ENCODE measurements around the gene ADAMTSL1. TPM values are rescaled to one million over a fixed set of nuclear protein-coding genes. Genes with fewer than 3 reads are reported as not detected.

ADAMTSL1 gene
- total RNA-seq, 1 donor, result 0.10 TPM

DNA sequence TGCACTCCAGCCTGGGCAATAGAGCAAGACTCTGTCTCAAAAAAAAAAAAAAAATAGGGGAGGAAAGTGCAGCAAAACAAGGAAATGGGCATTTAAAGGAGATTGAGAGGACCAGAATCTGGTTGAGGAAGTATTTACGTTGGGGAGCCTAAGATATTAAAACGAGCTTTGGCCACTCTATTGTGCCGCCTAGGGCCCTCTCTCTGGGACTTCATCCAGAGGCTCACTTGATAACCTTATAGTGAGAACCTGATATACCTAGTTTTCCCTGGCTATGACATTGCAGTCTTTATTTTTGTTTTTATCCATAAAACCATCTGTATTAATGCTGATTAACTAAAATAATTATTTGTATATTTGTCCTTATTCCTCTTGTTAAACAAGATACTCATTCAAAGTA lies 345.5 kb downstream of the ADAMTSL1 start:
- no peak overlapping the region for H3K4me3 ChIP-seq (ENCODE audit: low read length)
- H3K27me3 ChIP-seq (ENCODE audit: insufficient read depth, low read length), result no peaks in the 10 kb centered on the region
- no peaks in the 10 kb centered on the region for H3K4me1 ChIP-seq (ENCODE audit: insufficient read depth, low read length)
- H3K9me3 ChIP-seq (ENCODE audit: low read depth, low read length), result no peaks in the 10 kb centered on the region

DNA sequence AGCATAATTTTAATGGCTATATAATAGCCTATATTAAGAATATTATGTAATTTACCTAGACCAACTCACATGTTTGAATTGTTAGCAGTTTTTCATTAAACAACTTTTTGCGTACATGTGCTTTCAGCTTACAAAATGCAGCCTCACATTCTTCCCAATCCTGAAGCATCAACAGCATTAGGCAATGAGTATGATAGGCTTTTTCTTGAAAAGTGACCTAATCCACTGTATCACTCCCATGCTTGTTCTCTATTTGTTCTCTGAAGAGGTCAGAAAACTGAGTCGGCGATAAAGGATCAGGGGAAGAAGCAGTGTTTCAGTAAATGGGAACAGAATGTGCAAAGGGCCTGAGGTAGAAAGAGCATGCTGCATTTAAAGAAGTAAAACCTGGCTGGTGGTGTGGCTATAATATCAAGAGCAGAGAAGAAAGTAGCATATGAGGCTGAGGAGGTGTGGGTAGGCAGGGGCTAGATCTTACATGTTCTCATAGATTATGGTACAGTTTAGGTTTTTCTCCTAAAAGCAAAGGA lies 346.7 kb downstream of the ADAMTSL1 start:
- Histone ChIP-seq H3K27me3 (ENCODE audit: insufficient read depth, low read length) (no peaks in the 10 kb centered on the region), H3K4me3 (ENCODE audit: low read length) (no peak overlapping the region), H3K9me3 (ENCODE audit: low read depth, low read length) (no peaks in the 10 kb centered on the region), H3K4me1 (ENCODE audit: insufficient read depth, low read length) (no peaks in the 10 kb centered on the region)

DNA sequence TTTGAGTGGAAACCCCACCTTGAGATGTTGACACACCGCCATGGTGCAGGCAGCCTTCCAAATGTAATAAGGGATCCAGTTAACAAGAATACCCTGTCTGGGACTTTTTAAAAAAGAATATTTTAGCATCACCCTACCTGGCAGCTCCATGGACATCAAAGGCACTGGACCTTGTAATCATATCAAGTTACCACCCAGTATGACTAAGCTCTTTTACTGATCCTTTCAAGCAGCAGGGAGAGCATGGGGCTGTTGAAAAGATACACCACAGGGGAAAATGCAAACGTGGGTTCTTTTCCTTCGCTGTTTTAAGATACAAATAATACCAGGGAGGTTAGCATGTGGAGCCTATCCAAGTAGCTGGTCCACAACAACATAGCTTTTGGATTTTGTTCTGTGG lies 347.8 kb downstream of the ADAMTSL1 start:
- Histone ChIP-seq H3K4me1 (ENCODE audit: insufficient read depth, low read length) (no peaks in the 10 kb centered on the region), H3K9me3 (ENCODE audit: low read depth, low read length) (no peaks in the 10 kb centered on the region), H3K4me3 (ENCODE audit: low read length) (no peak overlapping the region), H3K27me3 (ENCODE audit: insufficient read depth, low read length) (no peaks in the 10 kb centered on the region)

DNA sequence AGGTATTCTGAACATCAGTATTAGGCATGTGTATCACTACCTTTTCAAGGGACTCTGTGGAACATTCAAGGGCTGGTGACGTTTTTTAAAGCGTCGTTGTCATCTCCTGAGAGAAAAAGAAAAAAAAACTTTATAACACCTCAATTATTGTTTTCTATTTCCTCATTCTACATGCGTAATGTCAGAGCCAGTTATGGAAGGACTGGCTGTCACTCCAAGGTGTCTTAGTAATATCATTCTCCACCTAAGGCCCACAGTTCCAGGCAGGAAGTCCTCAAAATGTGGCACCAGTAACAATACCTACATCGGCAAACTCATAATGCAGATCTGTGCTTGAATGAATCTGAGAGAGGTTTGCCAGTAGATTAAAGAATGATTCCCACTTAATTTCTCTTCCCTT lies 348.9 kb downstream of the ADAMTSL1 start:
- Histone ChIP-seq H3K9me3 (ENCODE audit: low read depth, low read length) (no peaks in the 10 kb centered on the region), H3K4me1 (ENCODE audit: insufficient read depth, low read length) (no peaks in the 10 kb centered on the region), H3K4me3 (ENCODE audit: low read length) (no peak overlapping the region), H3K27me3 (ENCODE audit: insufficient read depth, low read length) (no peaks in the 10 kb centered on the region)

DNA sequence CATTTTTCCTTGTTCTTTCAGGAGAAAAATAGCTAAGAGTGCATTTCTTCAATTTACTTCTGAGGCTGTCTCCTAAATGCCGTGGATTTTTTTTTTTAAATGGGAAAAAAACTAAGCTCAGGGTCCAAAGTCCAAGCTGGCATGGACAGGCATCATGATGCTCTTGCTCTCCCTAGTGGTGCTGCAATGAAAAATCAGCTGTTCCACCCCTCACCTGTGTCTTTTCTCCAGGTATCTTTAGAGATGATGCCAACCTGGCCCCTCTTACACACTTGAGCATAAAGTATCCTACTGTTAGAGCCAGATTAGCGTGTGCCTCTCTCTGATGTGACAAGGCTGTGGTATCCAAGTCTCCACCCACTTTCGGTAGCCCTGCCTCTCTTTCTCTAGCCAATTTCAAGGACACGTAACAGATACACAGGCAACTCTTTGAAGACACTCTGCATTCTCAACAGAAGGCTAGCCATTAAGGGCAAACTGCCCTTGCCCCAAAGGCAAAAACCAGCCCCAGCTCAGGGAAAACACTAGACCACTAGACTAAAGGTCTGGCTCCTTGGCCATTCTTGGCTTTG lies 350.2 kb downstream of the ADAMTSL1 start:
- H3K9me3 ChIP-seq (ENCODE audit: low read depth, low read length), result no peaks in the 10 kb centered on the region
- H3K4me3 ChIP-seq (ENCODE audit: low read length), result no peak overlapping the region
- no peaks in the 10 kb centered on the region for H3K27me3 ChIP-seq (ENCODE audit: insufficient read depth, low read length)
- no peaks in the 10 kb centered on the region for H3K4me1 ChIP-seq (ENCODE audit: insufficient read depth, low read length)

DNA sequence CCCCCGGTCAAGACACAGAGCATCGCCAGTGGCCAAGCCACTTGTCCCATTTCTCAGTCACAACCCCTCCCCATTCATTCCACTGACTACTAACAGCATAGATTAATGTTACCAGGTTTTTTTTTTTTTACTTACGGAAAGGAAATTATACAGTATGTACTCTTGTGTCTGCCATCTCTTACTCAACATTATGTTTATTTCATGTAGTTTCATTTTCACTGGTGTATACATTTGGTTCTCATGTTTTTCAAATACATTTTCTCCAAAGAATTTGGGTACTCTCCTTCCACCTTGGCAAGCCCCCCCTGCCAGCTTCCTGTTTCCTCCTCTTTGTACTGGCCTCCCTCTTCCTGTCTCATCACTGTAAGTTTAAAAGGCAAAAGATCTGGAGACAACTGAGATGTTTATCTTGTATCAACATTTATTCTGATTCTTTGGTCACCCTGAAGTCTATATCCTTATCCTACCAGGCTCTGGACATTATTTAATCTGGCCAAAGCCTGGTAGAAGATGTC lies 351.8 kb downstream of the ADAMTSL1 start:
- H3K4me3 ChIP-seq (ENCODE audit: low read length), result no peak overlapping the region
- H3K9me3 ChIP-seq (ENCODE audit: low read depth, low read length), result no peaks in the 10 kb centered on the region
- no peaks in the 10 kb centered on the region for H3K27me3 ChIP-seq (ENCODE audit: insufficient read depth, low read length)
- no peaks in the 10 kb centered on the region for H3K4me1 ChIP-seq (ENCODE audit: insufficient read depth, low read length)

DNA sequence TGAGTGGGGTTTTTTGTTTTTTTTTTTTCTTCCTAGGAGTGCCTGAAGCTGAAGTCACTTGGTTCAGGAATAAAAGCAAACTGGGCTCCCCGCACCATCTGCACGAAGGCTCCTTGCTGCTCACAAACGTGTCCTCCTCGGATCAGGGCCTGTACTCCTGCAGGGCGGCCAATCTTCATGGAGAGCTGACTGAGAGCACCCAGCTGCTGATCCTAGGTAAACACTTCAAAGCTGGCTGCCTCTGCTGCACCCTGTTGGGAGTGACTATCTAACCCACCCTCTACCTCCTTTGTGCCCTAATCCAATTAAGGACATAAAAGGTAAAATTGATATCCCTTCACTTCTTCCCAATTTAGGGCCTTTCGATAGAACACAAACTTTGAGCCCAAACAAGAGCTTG lies 352.3 kb downstream of the ADAMTSL1 start:
- Histone ChIP-seq H3K9me3 (ENCODE audit: low read depth, low read length) (no peaks in the 10 kb centered on the region), H3K27me3 (ENCODE audit: insufficient read depth, low read length) (no peaks in the 10 kb centered on the region), H3K4me1 (ENCODE audit: insufficient read depth, low read length) (no peaks in the 10 kb centered on the region), H3K4me3 (ENCODE audit: low read length) (no peak overlapping the region)

DNA sequence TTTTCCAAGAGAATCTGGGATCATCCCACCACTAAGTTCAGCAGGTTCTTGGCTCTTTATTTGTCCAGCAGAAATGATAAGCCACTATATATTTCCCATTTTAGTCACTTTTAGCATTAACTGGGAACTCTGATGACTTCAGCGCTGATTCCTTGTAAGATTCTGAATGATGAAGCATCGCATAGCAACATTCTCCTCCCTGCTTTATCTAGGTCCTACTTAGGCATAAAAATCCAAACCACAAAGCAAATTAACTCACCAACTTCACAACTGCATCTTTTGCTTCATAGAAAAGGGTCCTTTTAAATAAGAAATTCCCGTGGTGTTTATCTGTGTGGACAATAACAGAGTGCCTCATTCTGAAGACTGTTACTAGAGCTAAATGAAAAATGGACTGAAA lies 355.1 kb downstream of the ADAMTSL1 start:
- H3K27me3 ChIP-seq (ENCODE audit: insufficient read depth, low read length), result no peaks in the 10 kb centered on the region
- no peak overlapping the region for H3K4me3 ChIP-seq (ENCODE audit: low read length)
- H3K4me1 ChIP-seq (ENCODE audit: insufficient read depth, low read length), result no peaks in the 10 kb centered on the region
- no peaks in the 10 kb centered on the region for H3K9me3 ChIP-seq (ENCODE audit: low read depth, low read length)

DNA sequence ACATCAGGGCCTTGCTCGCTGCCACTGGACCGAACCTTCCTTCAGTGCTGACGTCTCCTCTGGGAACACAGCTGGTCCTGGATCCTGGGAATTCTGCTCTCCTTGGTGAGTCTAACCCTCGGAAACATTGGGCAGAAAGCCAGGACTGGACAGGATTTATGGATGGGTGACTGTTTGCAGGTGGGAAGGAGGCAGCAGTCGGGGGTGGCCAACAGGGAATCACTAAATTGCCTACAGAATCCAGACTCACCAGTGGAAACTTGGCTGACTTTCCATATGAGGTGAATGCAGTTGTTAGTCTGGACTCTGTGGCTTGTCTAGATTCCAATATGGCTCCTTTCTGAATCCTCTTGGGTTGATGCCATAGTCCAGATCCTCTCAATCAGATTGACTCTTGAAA lies 355.9 kb downstream of the ADAMTSL1 start:
- no peak overlapping the region for H3K4me3 ChIP-seq (ENCODE audit: low read length)
- H3K27me3 ChIP-seq (ENCODE audit: insufficient read depth, low read length), result no peaks in the 10 kb centered on the region
- H3K4me1 ChIP-seq (ENCODE audit: insufficient read depth, low read length), result no peaks in the 10 kb centered on the region
- no peaks in the 10 kb centered on the region for H3K9me3 ChIP-seq (ENCODE audit: low read depth, low read length)

DNA sequence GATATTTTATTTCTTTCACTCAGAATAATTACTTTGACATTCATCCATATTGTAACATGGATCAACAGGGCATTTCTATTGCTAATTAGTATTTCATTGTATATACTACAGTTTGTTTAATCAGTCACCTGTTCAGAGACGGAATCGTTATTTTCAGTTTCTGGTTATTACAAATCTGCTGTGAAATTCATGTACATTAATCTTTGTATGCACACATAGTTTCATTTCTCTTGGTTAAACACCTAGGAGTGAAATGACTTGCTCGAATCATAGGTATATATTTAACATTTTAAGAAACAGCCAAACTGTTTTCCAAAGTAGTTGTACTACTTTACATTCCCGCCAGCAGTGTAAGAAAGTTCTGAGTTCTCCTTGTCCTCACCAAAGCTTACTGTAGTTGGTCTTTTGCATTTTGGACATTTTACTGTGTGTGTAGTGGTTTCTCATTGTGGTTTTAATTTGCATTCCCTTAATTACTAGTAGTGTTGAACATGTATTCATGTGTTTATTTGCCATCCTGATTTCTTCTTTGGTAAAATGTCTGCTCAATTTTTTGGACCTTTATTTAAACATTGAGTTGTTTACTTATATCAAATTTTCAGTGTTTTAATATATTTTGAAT lies 360.9 kb downstream of the ADAMTSL1 start:
- Histone ChIP-seq H3K4me1 (ENCODE audit: insufficient read depth, low read length) (no peaks in the 10 kb centered on the region), H3K27me3 (ENCODE audit: insufficient read depth, low read length) (no peaks in the 10 kb centered on the region)

DNA sequence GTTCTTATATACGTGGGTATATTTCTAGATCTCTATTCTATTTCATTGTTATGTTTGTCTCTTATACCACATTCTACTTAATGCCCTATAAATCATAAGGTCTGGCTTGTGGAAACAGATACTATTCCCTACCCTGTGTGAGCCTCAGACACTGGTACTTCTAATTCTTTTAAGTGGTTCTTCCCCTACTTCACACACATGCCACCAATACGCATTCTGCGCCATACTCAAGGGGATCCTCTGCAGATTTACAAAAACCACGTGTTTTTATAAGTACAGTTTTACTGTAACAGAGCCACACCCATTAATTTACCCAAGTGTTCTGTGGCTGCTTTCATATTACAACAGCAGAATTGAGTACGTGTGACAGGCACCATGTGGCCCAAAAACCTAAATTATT lies 363.4 kb downstream of the ADAMTSL1 start:
- no peaks in the 10 kb centered on the region for H3K4me1 ChIP-seq (ENCODE audit: insufficient read depth, low read length)
- no peak overlapping the region for H3K4me3 ChIP-seq (ENCODE audit: low read length)
- no peaks in the 10 kb centered on the region for H3K27me3 ChIP-seq (ENCODE audit: insufficient read depth, low read length)
- H3K9me3 ChIP-seq (ENCODE audit: low read depth, low read length), result no peaks in the 10 kb centered on the region

More for the DNA sequence above, 360.9 kb downstream of the ADAMTSL1 start:
- Histone ChIP-seq H3K9me3 (ENCODE audit: low read depth, low read length) (no peaks in the 10 kb centered on the region), H3K4me3 (ENCODE audit: low read length) (no peak overlapping the region)

DNA sequence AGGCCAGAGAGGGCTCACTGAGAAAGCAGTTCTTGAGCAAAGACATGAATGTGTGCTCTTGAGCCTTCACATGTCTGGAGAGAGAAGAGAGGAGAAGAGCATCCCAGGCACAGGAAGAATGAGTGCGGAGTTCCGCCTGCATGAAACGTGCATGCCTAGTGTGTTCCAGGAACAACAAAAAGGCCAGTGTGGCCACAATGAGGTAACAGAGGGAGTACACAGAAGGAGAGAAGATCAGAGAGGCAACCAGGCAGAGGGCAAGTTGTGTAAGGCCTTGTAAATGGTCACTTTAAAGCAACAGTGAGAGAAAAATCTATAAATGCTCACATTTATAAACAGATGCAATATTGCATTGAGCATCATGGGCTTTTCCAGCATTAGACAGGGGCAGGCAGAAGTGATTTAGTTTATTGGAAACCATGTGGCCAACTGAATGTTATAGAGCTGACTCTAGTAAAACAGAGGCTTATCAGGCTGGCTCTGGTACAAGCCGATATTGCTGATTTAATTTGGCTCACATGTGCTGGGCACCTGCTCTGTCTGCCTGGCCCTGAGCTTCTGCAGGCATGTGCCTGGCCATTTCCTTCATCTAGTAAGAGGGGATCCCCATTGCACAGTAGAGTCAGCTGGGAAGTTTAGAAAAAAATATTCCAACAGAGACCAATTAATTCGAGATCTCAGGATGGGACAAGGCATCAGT lies 373.8 kb downstream of the ADAMTSL1 start:
- Histone ChIP-seq H3K9me3 (ENCODE audit: low read depth, low read length) (no peaks in the 10 kb centered on the region), H3K27me3 (ENCODE audit: insufficient read depth, low read length) (no peaks in the 10 kb centered on the region), H3K4me1 (ENCODE audit: insufficient read depth, low read length) (no peaks in the 10 kb centered on the region), H3K4me3 (ENCODE audit: low read length) (no peak overlapping the region)

DNA sequence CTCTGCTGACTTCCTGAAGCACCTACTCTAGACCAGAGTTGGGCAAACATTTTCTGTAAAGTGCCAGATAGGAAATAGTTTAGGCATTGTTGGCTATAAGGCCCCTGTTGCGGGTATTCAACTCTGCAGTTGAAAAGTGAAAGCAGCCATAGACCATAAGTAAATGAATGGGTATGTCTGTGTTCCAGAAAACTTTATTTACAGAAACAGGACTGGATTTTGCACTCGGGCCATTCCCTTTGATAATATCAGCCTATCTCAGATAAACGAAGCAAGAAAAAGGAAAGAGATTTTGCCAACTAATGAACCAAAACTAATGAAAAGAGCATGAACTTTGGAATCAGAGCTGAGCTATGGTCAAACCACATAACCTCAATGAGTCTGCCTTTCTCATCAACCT lies 374.7 kb downstream of the ADAMTSL1 start:
- Histone ChIP-seq H3K9me3 (ENCODE audit: low read depth, low read length) (no peaks in the 10 kb centered on the region), H3K4me3 (ENCODE audit: low read length) (no peak overlapping the region), H3K4me1 (ENCODE audit: insufficient read depth, low read length) (no peaks in the 10 kb centered on the region), H3K27me3 (ENCODE audit: insufficient read depth, low read length) (no peaks in the 10 kb centered on the region)

DNA sequence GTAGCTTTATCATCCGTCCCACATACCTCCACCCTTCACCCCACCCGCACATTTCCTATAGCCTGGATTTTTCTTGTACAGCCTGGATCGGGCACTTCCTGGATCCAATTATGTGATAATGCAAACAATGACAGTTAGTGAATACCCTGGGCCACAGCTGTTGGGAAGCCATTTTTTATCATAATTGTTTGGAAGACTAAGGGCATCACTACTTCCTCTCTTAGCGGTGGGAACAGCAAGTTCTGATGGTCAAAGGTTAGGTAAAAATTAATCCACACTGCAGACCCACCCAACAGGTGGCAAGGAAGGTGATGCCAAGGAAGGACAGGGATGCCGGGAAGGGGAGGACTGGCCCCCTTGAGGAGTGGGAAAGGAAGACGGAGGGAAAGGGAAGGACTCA lies 375.3 kb downstream of the ADAMTSL1 start:
- H3K9me3 ChIP-seq (ENCODE audit: low read depth, low read length), result no peaks in the 10 kb centered on the region
- H3K27me3 ChIP-seq (ENCODE audit: insufficient read depth, low read length), result no peaks in the 10 kb centered on the region
- H3K4me3 ChIP-seq (ENCODE audit: low read length), result no peak overlapping the region
- no peaks in the 10 kb centered on the region for H3K4me1 ChIP-seq (ENCODE audit: insufficient read depth, low read length)

DNA sequence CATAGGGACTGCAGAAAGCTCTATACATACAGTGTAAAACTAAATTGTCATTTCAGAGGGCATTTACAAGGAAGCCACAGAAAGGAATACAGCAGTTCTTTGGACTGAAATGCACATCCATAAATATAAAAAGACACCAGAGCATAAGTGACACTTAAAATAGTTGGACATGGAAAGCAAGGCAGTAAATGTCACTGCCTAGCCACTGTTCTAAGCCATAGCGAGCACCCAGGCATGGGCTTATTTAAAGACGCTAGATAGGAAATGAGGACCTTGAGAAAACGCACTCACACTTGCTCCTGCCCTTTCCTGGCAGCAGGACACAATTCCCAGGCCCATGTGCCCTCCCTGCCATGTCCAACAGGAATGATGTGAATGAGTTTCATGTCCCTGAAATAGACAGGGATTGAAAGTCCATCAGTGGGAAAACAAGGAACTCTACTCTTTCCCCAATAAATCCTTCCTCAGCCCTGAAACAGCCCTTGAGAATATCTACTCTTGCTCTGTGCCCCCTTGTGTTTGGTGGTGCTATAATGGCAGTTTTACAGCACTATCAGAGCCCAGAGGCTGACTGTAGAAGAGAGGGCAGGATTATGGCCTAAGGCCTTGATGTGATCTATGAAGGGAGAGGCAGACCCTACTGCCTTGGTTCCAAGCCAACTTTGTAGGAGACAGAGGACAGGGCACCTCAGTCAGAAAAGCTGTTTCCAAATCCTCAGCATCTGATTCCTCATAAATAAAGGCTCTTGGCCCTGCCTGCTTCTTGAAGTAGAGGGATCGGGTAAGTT lies 376.1 kb downstream of the ADAMTSL1 start:
- Histone ChIP-seq H3K9me3 (ENCODE audit: low read depth, low read length) (no peaks in the 10 kb centered on the region), H3K4me1 (ENCODE audit: insufficient read depth, low read length) (no peaks in the 10 kb centered on the region), H3K4me3 (ENCODE audit: low read length) (no peak overlapping the region), H3K27me3 (ENCODE audit: insufficient read depth, low read length) (no peaks in the 10 kb centered on the region)

Measured in mononuclear cell (primary cell).